Kidney (tissue), 14 donors: Measurements from ENCODE around the gene GOLGA2. TPM values are rescaled to one million over a fixed set of nuclear protein-coding genes. Genes with fewer than 3 reads are reported as not detected.

Source experiments
- DNase-seq, 5 donors: peaks; one replicate each; pipeline ENCODE4 v3.0.0-alpha.2; 2013 to 2020
- FAIRE-seq: peaks from 2 replicates; lab custom pipeline; 2012; peaks lifted over from hg19 to GRCh38; lab: Jason Lieb, UNC
- H3K27ac ChIP-seq, 2 donors: one replicate each; pipeline ENCODE4 v1.7.0; 2013; ENCODE audit warnings: low read depth in 2 of 2, low read length in 2 of 2, inconsistent platforms in 1 of 2
- H3K27me3 ChIP-seq: one replicate; pipeline ENCODE4 v1.7.1; 2013; ENCODE audit warnings: low read length, inconsistent platforms; ENCODE audit not compliant: control insufficient read depth, insufficient read depth
- H3K36me3 ChIP-seq, 3 donors: one replicate each; pipeline versions ENCODE4 v1.7.0 to v1.7.1; 2013; ENCODE audit warnings: low read length in 3 of 3, control low read depth in 1 of 3, inconsistent platforms in 1 of 3; ENCODE audit not compliant: insufficient read depth in 3 of 3, control insufficient read depth in 2 of 3
- H3K4me1 ChIP-seq, 3 donors: one replicate each; pipeline versions ENCODE4 v1.7.0 to v1.7.1; 2013; ENCODE audit warnings: low read length in 3 of 3, inconsistent platforms in 1 of 3, low read depth in 1 of 3; ENCODE audit not compliant: control insufficient read depth in 2 of 3, insufficient read depth in 2 of 3
- H3K4me3 ChIP-seq, 3 donors: one replicate each; pipeline versions ENCODE4 v1.7.0 to v1.8.1; 2013; ENCODE audit warnings: low read length in 3 of 3, control low read depth in 1 of 3, inconsistent platforms in 1 of 3
- H3K9ac ChIP-seq, 3 donors: one replicate each; pipeline versions ENCODE4 v1.7.0 to v1.7.1; 2013; ENCODE audit warnings: low read length in 3 of 3, control low read depth in 1 of 3, inconsistent platforms in 1 of 3
- H3K9me3 ChIP-seq, 3 donors: one replicate each; pipeline versions ENCODE4 v1.7.0 to v1.7.1; 2013; ENCODE audit warnings: low read length in 3 of 3, control low read depth in 1 of 3, inconsistent platforms in 1 of 3; ENCODE audit not compliant: control insufficient read depth in 2 of 3, insufficient read depth in 1 of 3
- CTCF ChIP-seq: IDR thresholded peaks from 3 replicates; pipeline ENCODE4 v1.5.1; 2012; ENCODE audit warnings: mild to moderate bottlenecking, moderate library complexity, borderline replicate concordance; ENCODE audit not compliant: insufficient read depth; ENCODE audit errors: extremely low read depth
- intact Hi-C: fragments of 100-400 bp; cut with DNase I; formaldehyde crosslinking; loops from one replicate; pipeline ENCODE4 v1.11.1; 2022
- microRNA-seq: library from miRNA; unstranded; fragments of <30 nt; microRNA quantifications from one replicate; pipeline ENCODE4 v1.2.0, GENCODE V29; 2020
- polyA plus RNA-seq: library from polyadenylated mRNA; stranded (reverse); fragments of 350-450 nt; fragmentation: Illumina TruSeq; extraction: RNeasy Lipid Tissue Mini Kit (QIAGEN cat#74804); gene quantifications from one replicate; pipeline ENCODE4 v1.2.3, GENCODE V29; 2014; ENCODE audit warnings: low read depth, low replicate concordance; ENCODE audit not compliant: insufficient read depth
- total RNA-seq: library from RNA; stranded (reverse); fragmentation: NEBNext Ultra II Directional; extraction: Animal tissue kit (Norgen Biotek cat#: 25700); gene quantifications from one replicate; pipeline ENCODE4 v1.2.1, GENCODE V29; 2021
- donor health status: control.
- donor health status: control.
- donor health status: control.
- donor health status: control.
- donor health status: control.
- donor health status: DM: yes; HTN: yes; CAD: no.
- donor health status: Normal renal cell carcinoma (clear cell type).

The GOLGA2 gene
- total and polyA plus RNA-seq, 2 donors from 2014 or later: 42.9 to 79.7 TPM

- intact Hi-C loops: no loop called here
- FAIRE-seq (no peak), DNase-seq (no peak)
- H3K27me3 ChIP-seq: no peaks in the 10 kb centered on the region
- H3K9me3 ChIP-seq: no peaks in the 10 kb centered on the region
- no peak overlapping the region for H3K27ac ChIP-seq
- no peak for TF ChIP-seq CTCF
- no peak overlapping the region for H3K9ac ChIP-seq
- H3K4me1 ChIP-seq: peaks cover 0 to 7% (median 7%) of the 10 kb centered on the region in 3 donors
- H3K4me3 ChIP-seq: no peak overlapping the region
- H3K36me3 ChIP-seq: no peaks in the 10 kb centered on the region
Observed at GRCh38 chr9:128208386-128208785, 67.4 kb downstream of the GOLGA2 start.

- Histone ChIP-seq H3K27ac (no peak overlapping the region), H3K4me3 (no peak overlapping the region), H3K9ac (no peak overlapping the region), H3K9me3 (no peaks in the 10 kb centered on the region), H3K27me3 (no peaks in the 10 kb centered on the region), H3K4me1 (peaks cover 0 to 7% (median 4%) of the 10 kb centered on the region in 3 donors), H3K36me3 (no peaks in the 10 kb centered on the region)
- DNase-seq (no peak), FAIRE-seq (no peak)
- TF ChIP-seq CTCF: no peak
- intact Hi-C loops: no loop called here
Observed at GRCh38 chr9:128206916-128207910, 68.6 kb downstream of the GOLGA2 start.

- no peak for FAIRE-seq
- no peak for TF ChIP-seq CTCF
- Histone ChIP-seq H3K9ac (no peak overlapping the region), H3K4me1 (peaks cover 0 to 6% (median 0%) of the 10 kb centered on the region in 3 donors), H3K36me3 (no peaks in the 10 kb centered on the region), H3K27ac (no peak overlapping the region), H3K4me3 (no peak overlapping the region), H3K9me3 (no peaks in the 10 kb centered on the region), H3K27me3 (no peaks in the 10 kb centered on the region)
- no peak for DNase-seq
- intact Hi-C loops: no loop called here
Observed at GRCh38 chr9:128206484-128206883, 69.3 kb downstream of the GOLGA2 start.

Small RNAs within 50 kb of the gene (microRNA-seq; reads per million reads assigned to microRNA genes)
- gene MIR199B: 247 reads per million, percentile 66 among the genes with 10 or more reads in this experiment
- not detected for gene MIR3154

Other genes starting within 250 kb of the GOLGA2 start
- 12.3 TPM for gene NAIF1, start 208.7 kb downstream of the GOLGA2 start, total RNA-seq
- 9.7 TPM for gene NAIF1, start 208.7 kb downstream of the GOLGA2 start, polyA plus RNA-seq
- gene SLC25A25, start 207.8 kb downstream of the GOLGA2 start, total RNA-seq: 24.9 TPM
- gene SLC25A25, start 207.8 kb downstream of the GOLGA2 start, polyA plus RNA-seq: 20.4 TPM
- gene PTGES2, start 148.3 kb downstream of the GOLGA2 start, total RNA-seq: 64.1 TPM
- gene PTGES2, start 148.3 kb downstream of the GOLGA2 start, polyA plus RNA-seq: 117 TPM
- gene LCN2, start 126.6 kb downstream of the GOLGA2 start, total RNA-seq: 198 TPM
- 8.2 TPM for gene LCN2, start 126.6 kb downstream of the GOLGA2 start, polyA plus RNA-seq
- 55.6 TPM for gene BBLN, start 115.7 kb downstream of the GOLGA2 start, total RNA-seq
- gene BBLN, start 115.7 kb downstream of the GOLGA2 start, polyA plus RNA-seq: 192 TPM
- gene CIZ1, start 84.4 kb downstream of the GOLGA2 start, total RNA-seq: 89.9 TPM
- gene CIZ1, start 84.4 kb downstream of the GOLGA2 start, polyA plus RNA-seq: 48.1 TPM
- gene DNM1, start 72.6 kb downstream of the GOLGA2 start, total RNA-seq: 22.6 TPM
- 7.3 TPM for gene DNM1, start 72.6 kb downstream of the GOLGA2 start, polyA plus RNA-seq
- 20.3 TPM for gene SWI5, start 269 bp upstream of the GOLGA2 start, total RNA-seq
- gene SWI5, start 269 bp upstream of the GOLGA2 start, polyA plus RNA-seq: 67.8 TPM
- gene TRUB2, start 46.4 kb upstream of the GOLGA2 start, total RNA-seq: 22.4 TPM
- gene TRUB2, start 46.4 kb upstream of the GOLGA2 start, polyA plus RNA-seq: 40.8 TPM
- gene COQ4, start 46.8 kb upstream of the GOLGA2 start, total RNA-seq: 59.7 TPM
- gene COQ4, start 46.8 kb upstream of the GOLGA2 start, polyA plus RNA-seq: 111 TPM
- gene SLC27A4, start 64.5 kb upstream of the GOLGA2 start, total RNA-seq: 29.3 TPM
- 58.7 TPM for gene SLC27A4, start 64.5 kb upstream of the GOLGA2 start, polyA plus RNA-seq
- gene URM1, start 95.4 kb upstream of the GOLGA2 start, total RNA-seq: 55.2 TPM
- 55.9 TPM for gene URM1, start 95.4 kb upstream of the GOLGA2 start, polyA plus RNA-seq
- 25.5 TPM for gene CERCAM, start 144.8 kb upstream of the GOLGA2 start, total RNA-seq
- 19.7 TPM for gene CERCAM, start 144.8 kb upstream of the GOLGA2 start, polyA plus RNA-seq
- 23.6 TPM for gene ODF2, start 180.0 kb upstream of the GOLGA2 start, total RNA-seq
- gene ODF2, start 180.0 kb upstream of the GOLGA2 start, polyA plus RNA-seq: 10.6 TPM
- gene GLE1, start 228.7 kb upstream of the GOLGA2 start, total RNA-seq: 22.8 TPM
- 15.6 TPM for gene GLE1, start 228.7 kb upstream of the GOLGA2 start, polyA plus RNA-seq